ENCODE data around the gene LRP1B.

Gene LRP1B

GRCh38 chr2:140256080-140256479, 1874.7 kb downstream of the LRP1B start:
- no peak for FAIRE-seq
- no peak for TF ChIP-seq POLR2A (IDR thresholded peaks at IDR 0.05; ENCODE audit: low read depth, low read length)
- DNase-seq (ENCODE audit: insufficient read length), result no peak

- FAIRE-seq (no peak), DNase-seq (ENCODE audit: insufficient read length) (no peak)
- TF ChIP-seq POLR2AphosphoS5 (IDR thresholded peaks at IDR 0.05; ENCODE audit: low read depth, low read length) (no peak), POLR2A (IDR thresholded peaks at IDR 0.05; ENCODE audit: low read depth, low read length) (no peak), TAF1 (IDR thresholded peaks at IDR 0.05; ENCODE audit: borderline replicate concordance, low read depth, low read length) (no peak)
Observed at GRCh38 chr2:140249821-140250220, 1881.0 kb downstream of the LRP1B start.

- DNase-seq (ENCODE audit: insufficient read length) (no peak), FAIRE-seq (no peak)
- no peak for TF ChIP-seq POLR2AphosphoS5 (IDR thresholded peaks at IDR 0.05; ENCODE audit: low read depth, low read length)
- no peak for TF ChIP-seq POLR2A (IDR thresholded peaks at IDR 0.05; ENCODE audit: low read depth, low read length)
- TF ChIP-seq TAF1 (IDR thresholded peaks at IDR 0.05; ENCODE audit: borderline replicate concordance, low read depth, low read length), result no peak
Observed at GRCh38 chr2:140248623-140249022, 1882.2 kb downstream of the LRP1B start.

- DNase-seq (ENCODE audit: insufficient read length) (no peak), FAIRE-seq (no peak)
- TF ChIP-seq POLR2AphosphoS5 (IDR thresholded peaks at IDR 0.05; ENCODE audit: low read depth, low read length) (no peak), TAF1 (IDR thresholded peaks at IDR 0.05; ENCODE audit: borderline replicate concordance, low read depth, low read length) (no peak), POLR2A (IDR thresholded peaks at IDR 0.05; ENCODE audit: low read depth, low read length) (no peak)
Observed at GRCh38 chr2:140247451-140248195, 1883.2 kb downstream of the LRP1B start.

- DNase-seq (ENCODE audit: insufficient read length) (no peak), FAIRE-seq (no peak)
- no peak for TF ChIP-seq POLR2A (IDR thresholded peaks at IDR 0.05; ENCODE audit: low read depth, low read length)
- TF ChIP-seq POLR2AphosphoS5 (IDR thresholded peaks at IDR 0.05; ENCODE audit: low read depth, low read length), result no peak
- no peak for TF ChIP-seq TAF1 (IDR thresholded peaks at IDR 0.05; ENCODE audit: borderline replicate concordance, low read depth, low read length)
Observed at GRCh38 chr2:140246957-140247356, 1883.9 kb downstream of the LRP1B start.

- FAIRE-seq (no peak), DNase-seq (ENCODE audit: insufficient read length) (no peak)
- TF ChIP-seq POLR2AphosphoS5 (IDR thresholded peaks at IDR 0.05; ENCODE audit: low read depth, low read length), result no peak
- no peak for TF ChIP-seq TAF1 (IDR thresholded peaks at IDR 0.05; ENCODE audit: borderline replicate concordance, low read depth, low read length)
- TF ChIP-seq POLR2A (IDR thresholded peaks at IDR 0.05; ENCODE audit: low read depth, low read length), result no peak
Observed at GRCh38 chr2:140246058-140246457, 1884.8 kb downstream of the LRP1B start.

GRCh38 chr2:140242889-140243288, 1887.9 kb downstream of the LRP1B start:
- DNase-seq (ENCODE audit: insufficient read length) (no peak), FAIRE-seq (no peak)
- no peak for TF ChIP-seq POLR2AphosphoS5 (IDR thresholded peaks at IDR 0.05; ENCODE audit: low read depth, low read length)

GRCh38 chr2:140234116-140234515, 1896.7 kb downstream of the LRP1B start:
- FAIRE-seq (no peak), DNase-seq (ENCODE audit: insufficient read length) (no peak)
- TF ChIP-seq TAF1 (IDR thresholded peaks at IDR 0.05; ENCODE audit: borderline replicate concordance, low read depth, low read length), result no peak
- TF ChIP-seq POLR2A (IDR thresholded peaks at IDR 0.05; ENCODE audit: low read depth, low read length), result no peak
- TF ChIP-seq POLR2AphosphoS5 (IDR thresholded peaks at IDR 0.05; ENCODE audit: low read depth, low read length), result no peak

- FAIRE-seq (no peak), DNase-seq (ENCODE audit: insufficient read length) (no peak)
- TF ChIP-seq POLR2AphosphoS5 (IDR thresholded peaks at IDR 0.05; ENCODE audit: low read depth, low read length), result no peak
Observed at GRCh38 chr2:140210963-140211362, 1919.9 kb downstream of the LRP1B start.

GRCh38 chr2:140205093-140205492, 1925.7 kb downstream of the LRP1B start:
- no peak for FAIRE-seq
- TF ChIP-seq POLR2AphosphoS5 (IDR thresholded peaks at IDR 0.05; ENCODE audit: low read depth, low read length) (no peak), POLR2A (IDR thresholded peaks at IDR 0.05; ENCODE audit: low read depth, low read length) (no peak), TAF1 (IDR thresholded peaks at IDR 0.05; ENCODE audit: borderline replicate concordance, low read depth, low read length) (no peak)

GRCh38 chr2:140203347-140203746, 1927.5 kb downstream of the LRP1B start:
- no peak for TF ChIP-seq POLR2AphosphoS5 (IDR thresholded peaks at IDR 0.05; ENCODE audit: low read depth, low read length)
- no peak for TF ChIP-seq POLR2A (IDR thresholded peaks at IDR 0.05; ENCODE audit: low read depth, low read length)
- no peak for DNase-seq (ENCODE audit: insufficient read length)
- FAIRE-seq, result no peak

More at GRCh38 chr2:140205093-140205492, 1925.7 kb downstream of the LRP1B start:
- no peak for DNase-seq (ENCODE audit: insufficient read length)

GRCh38 chr2:140201572-140201971, 1929.2 kb downstream of the LRP1B start:
- no peak for DNase-seq (ENCODE audit: insufficient read length)
- TF ChIP-seq TAF1 (IDR thresholded peaks at IDR 0.05; ENCODE audit: borderline replicate concordance, low read depth, low read length), result no peak
- TF ChIP-seq POLR2AphosphoS5 (IDR thresholded peaks at IDR 0.05; ENCODE audit: low read depth, low read length), result no peak
- TF ChIP-seq POLR2A (IDR thresholded peaks at IDR 0.05; ENCODE audit: low read depth, low read length), result no peak
- no peak for FAIRE-seq

- no peak for DNase-seq (ENCODE audit: insufficient read length)
- TF ChIP-seq POLR2A (IDR thresholded peaks at IDR 0.05; ENCODE audit: low read depth, low read length) (no peak), POLR2AphosphoS5 (IDR thresholded peaks at IDR 0.05; ENCODE audit: low read depth, low read length) (no peak), TAF1 (IDR thresholded peaks at IDR 0.05; ENCODE audit: borderline replicate concordance, low read depth, low read length) (no peak)
- FAIRE-seq, result no peak
Observed at GRCh38 chr2:140200764-140201163, 1930.1 kb downstream of the LRP1B start.
